ENCODE data around the gene SP9.

DNA sequence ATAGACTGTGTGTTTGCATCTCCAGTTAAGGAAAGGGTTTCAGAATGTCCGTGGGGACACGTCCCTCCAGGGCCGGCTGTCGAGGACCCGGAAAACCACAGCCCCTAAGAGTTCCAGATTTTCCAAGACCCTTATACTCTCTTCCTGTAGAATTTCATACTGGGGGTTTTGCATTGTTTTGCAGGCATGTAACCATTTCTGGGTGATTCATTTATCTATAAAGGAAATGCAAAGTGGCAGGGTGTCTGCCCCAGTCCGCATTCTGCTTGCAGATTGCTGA, 8.5 kb downstream of the SP9 start:
- TF ChIP-seq, protein P1, sequence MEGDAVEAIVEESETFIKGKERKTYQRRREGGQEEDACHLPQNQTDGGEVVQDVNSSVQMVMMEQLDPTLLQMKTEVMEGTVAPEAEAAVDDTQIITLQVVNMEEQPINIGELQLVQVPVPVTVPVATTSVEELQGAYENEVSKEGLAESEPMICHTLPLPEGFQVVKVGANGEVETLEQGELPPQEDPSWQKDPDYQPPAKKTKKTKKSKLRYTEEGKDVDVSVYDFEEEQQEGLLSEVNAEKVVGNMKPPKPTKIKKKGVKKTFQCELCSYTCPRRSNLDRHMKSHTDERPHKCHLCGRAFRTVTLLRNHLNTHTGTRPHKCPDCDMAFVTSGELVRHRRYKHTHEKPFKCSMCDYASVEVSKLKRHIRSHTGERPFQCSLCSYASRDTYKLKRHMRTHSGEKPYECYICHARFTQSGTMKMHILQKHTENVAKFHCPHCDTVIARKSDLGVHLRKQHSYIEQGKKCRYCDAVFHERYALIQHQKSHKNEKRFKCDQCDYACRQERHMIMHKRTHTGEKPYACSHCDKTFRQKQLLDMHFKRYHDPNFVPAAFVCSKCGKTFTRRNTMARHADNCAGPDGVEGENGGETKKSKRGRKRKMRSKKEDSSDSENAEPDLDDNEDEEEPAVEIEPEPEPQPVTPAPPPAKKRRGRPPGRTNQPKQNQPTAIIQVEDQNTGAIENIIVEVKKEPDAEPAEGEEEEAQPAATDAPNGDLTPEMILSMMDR (IDR thresholded peaks at IDR 0.05): no peak
- no peak for TF ChIP-seq CBX8 (IDR thresholded peaks at IDR 0.05)
- no peak for TF ChIP-seq EP300 (IDR thresholded peaks at IDR 0.05)
